VCaP (cell line): Measurements from ENCODE around the gene CD48.

Source experiments
- H3K27ac ChIP-seq: fragments of 450-650 bp; 2 replicates; pipeline ENCODE4 v1.5.1; 2017
- CTCF ChIP-seq: fragments of 450-650 bp; conservative IDR thresholded peaks from 2 replicates; pipeline ENCODE4 v1.5.1; 2017; ENCODE audit warnings: mild to moderate bottlenecking, moderate library complexity

Gene CD48

GRCh38 chr1:160711602-160712311 is at the start of gene CD48:
Gene CD48, minus strand, starts transcription at chr1:160711822. Its CDS starts 59 bp downstream, at chr1:160711763.
- TF ChIP-seq CTCF: no peak
- no peak within 1 kb of the TSS for H3K27ac ChIP-seq

DNA sequence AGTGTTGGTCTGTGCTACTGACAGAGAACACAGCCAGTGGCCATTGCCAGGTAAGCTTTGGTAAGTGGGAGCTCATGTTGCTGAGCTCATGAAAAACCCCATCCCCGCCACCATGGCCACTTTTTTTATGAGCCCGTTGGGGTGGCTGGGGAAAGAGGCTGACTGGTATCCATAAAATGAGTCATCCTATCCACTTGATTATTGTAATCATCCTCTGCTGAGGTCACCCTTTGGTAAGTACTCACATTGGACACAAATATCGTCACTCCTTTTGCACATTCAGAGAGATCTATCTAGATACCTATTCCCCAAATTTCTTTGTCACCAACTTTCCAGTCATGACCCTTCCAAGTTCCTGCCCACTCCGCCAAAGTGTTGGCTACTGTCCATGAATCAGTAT is 49.4 kb upstream of the CD48 start:
- H3K27ac ChIP-seq: no peak overlapping the region
- no peak for TF ChIP-seq CTCF

DNA sequence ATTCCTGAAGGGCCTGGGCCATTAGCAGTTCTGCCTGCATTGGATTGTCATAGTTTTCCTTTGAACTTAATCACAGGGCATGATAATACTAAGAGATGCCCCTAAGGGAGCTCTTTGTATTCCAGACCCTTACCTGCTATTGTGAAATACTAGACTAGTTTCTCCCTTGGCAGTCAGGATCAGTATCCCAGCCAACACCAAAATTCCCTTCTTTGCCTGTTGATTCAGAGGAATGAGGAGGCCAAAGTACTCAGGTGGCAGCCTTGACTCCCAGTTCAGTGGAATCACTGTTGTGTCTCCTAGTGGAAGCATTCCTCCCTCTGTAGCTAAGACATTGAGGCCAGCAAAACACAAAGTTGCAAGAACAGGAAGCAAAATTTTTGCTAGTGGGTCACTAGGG is 48.1 kb upstream of the CD48 start:
- no peak overlapping the region for H3K27ac ChIP-seq
- no peak for TF ChIP-seq CTCF

DNA sequence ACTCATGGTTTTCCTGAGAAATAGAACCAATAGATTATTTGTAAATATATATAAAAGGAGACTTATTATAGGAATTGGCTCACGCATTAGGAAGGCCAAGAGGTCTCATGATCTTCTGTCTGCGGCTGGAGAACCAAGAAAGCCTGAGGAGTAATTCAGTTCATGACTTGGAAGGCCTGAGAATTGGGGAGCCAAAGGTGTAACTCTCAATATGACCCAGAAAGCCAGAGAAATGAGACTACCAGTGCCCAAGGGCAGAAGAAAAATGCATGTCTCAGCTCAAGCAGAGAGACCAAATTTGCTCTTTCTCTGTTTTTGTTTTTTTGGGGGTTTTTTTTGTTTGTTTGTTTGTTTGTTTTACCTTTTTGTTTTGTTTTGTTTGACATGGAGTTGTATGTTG is 46.9 kb upstream of the CD48 start:
- TF ChIP-seq CTCF: no peak
- H3K27ac ChIP-seq: no peak overlapping the region

DNA sequence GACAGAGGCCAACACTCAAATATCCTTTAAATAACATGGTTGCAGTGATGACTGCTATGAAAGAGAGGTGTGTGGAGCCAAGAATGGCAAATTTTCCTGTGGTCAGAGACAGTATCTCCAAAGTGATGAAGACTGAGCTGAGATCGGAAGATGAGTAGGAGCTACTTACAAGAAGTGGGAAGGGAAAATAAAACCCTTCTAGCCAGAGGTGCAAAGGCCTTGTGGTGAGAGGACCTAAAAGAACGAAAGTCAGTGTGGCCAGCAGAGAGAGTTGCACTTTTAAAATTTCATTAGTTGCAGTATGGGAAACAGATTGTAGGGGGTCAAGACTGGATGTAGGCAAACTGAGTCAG is 45.2 kb upstream of the CD48 start:
- H3K27ac ChIP-seq: no peak overlapping the region
- no peak for TF ChIP-seq CTCF

DNA sequence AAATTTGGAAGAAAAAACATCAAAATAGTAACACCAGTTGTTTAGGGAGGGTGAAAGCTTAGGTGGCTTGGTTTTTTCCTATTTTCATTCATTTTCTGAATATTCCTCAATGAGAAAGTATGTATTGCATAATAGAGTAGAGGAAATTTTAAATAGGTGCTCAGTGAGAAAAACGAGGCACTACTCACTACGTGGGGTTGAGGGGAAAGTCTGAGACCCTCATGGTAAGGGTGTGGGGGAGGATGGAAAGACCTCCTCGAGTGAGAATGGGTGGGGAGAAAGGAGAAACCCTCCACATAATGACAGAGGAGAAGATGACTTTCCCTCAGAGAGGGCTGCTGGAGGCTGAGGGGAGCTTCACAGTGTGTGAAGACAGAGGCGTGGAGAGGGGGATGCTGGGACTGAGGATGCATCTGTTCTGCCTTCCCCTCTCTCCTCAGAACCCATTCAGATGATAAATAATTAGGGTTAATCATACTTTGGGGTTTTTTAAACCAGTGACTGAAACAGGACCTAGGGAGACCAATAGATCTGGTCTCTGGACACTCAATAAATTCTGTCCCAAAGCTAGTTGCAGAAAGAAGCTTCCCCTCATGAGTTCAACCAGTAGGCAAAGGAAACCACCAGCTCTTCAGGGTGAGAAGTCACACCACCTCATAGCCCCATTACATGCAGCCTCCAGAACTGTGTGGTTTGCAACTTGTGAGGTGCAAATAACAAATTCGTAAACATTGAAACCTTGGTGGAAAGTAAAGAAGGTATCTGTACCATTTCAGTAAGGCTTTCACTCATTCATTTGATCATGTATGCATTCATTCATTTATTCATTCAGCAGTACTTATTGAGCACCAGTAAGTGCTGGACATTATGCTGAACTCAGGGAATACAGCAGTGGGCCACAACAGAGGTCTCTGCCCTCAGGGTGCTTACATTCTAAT is 44.6 kb upstream of the CD48 start:
- TF ChIP-seq CTCF: no peak
- H3K27ac ChIP-seq: no peak overlapping the region

DNA sequence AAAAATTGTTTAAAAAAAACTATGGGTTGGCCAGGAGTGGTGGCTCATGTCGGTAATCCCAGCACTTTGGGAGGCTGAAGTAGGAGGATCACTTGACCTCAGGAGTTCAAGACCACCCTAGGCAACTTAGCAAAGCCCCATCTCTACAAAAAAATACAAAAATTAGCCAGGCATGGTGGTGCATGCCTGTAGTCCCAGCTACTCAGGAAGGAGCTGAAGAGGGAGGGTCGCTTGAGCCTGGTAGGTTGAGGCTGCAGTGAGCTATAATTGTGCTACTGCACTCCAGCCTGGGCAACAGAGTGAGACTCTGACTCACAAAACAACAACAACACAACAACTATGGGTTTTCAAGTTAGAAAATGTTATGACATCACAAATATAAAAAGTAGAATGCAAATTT is 43.8 kb upstream of the CD48 start:
- H3K27ac ChIP-seq: no peak overlapping the region

More for the DNA sequence above, 43.8 kb upstream of the CD48 start:
- TF ChIP-seq CTCF: no peak
